ENCODE results near the gene INO80E. TPM values are rescaled to one million over a fixed set of nuclear protein-coding genes. Genes with fewer than 3 reads are reported as not detected.

The INO80E gene
- total RNA-seq, 1 experiment from 2014 or later = 89.8 TPM

GRCh38 chr16:30018731-30019158 is 22.7 kb downstream of the INO80E start (continued):
- TF ChIP-seq CBX3 (IDR thresholded peaks at IDR 0.05; ENCODE audit: low read depth) = no peak
- no peak for TF ChIP-seq POLR2A (IDR thresholded peaks at IDR 0.05; ENCODE audit: borderline replicate concordance, extremely low read depth, insufficient read depth, insufficient read length)
- no peak for TF ChIP-seq ZBTB33 (IDR thresholded peaks at IDR 0.05; ENCODE audit: extremely low read depth, insufficient replicate concordance, low read length)

GRCh38 chr16:30022887-30023286 is 26.8 kb downstream of the INO80E start, which contains the start of gene C16orf92:
TSS of gene C16orf92 (plus strand) at chr16:30023198. CDS start at chr16:30023341, 143 bp downstream.
- Histone ChIP-seq H3K4me3 (replicated peaks in 1 of 2; ENCODE audit: low read depth in 1 of 2, low read length in 2 of 2) (no peak within 1 kb of the TSS), H3K9me2 (ENCODE audit: insufficient read depth) (no peaks in the 10 kb centered on the region), H3K27ac (ENCODE audit: low read depth, low read length) (no peak within 1 kb of the TSS), H3K4me1 (ENCODE audit: control insufficient read depth in 1 of 2, insufficient read depth in 2 of 2, low read length in 2 of 2) (peaks cover 0 to 18% of the 10 kb centered on the region in 2 experiments; a peak in 3 of 4 replicates), H2AFZ (ENCODE audit: low read depth, low read length, poor library complexity, severe bottlenecking) (no peak within 1 kb of the TSS), H3K9me3 (ENCODE audit: control insufficient read depth in 1 of 2, insufficient read depth in 1 of 2, low read depth in 1 of 2, low read length in 2 of 2) (no peaks in the 10 kb centered on the region), H4K20me1 (ENCODE audit: insufficient read depth) (no peaks in the 10 kb centered on the region), H3K4me2 (ENCODE audit: low read length) (peak within 1 kb of the TSS; percentile 85; the same call in 1 of the 2 replicates), H3K36me3 (ENCODE audit: control insufficient read depth in 1 of 2, insufficient read depth in 2 of 2, low read length in 2 of 2) (no peaks in the 10 kb centered on the region), H3K27me3 (ENCODE audit: insufficient read depth, low read length) (no peaks in the 10 kb centered on the region), H3K9ac (ENCODE audit: low read length) (no peak within 1 kb of the TSS), H3K79me2 (ENCODE audit: insufficient read depth, low read length) (no peaks in the 10 kb centered on the region)
- ChIA-PET POLR2A (no interaction called here), RAD21 (ENCODE audit: low non-redundant PET in 1 of 2, low total read pairs in 2 of 2, uncharacterized antibody in 2 of 2, unreplicated experiment in 2 of 2) (no interaction called here), CTCF (no interaction called here)
- no peak for TF ChIP-seq RAD21 (IDR thresholded peaks at IDR 0.05; ENCODE audit: low read depth)
- no peak for TF ChIP-seq EZH2phosphoT487 (IDR thresholded peaks at IDR 0.05; ENCODE audit: borderline replicate concordance)
- ATAC-seq (no peak), DNase-seq (ENCODE audit: low read depth, low spot score) (no peak)
- intact Hi-C loops (cut with micrococcal nuclease) = loop anchor here (10.0 kb wide), 1 partner anchor 908 kb away; no protein-coding TSS in a partner anchor
- BruUV-seq (replicated peaks) = no TSS peak

GRCh38 chr16:30023586-30023985 is 27.5 kb downstream of the INO80E start:
- no peak overlapping the region for H3K4me3 ChIP-seq (replicated peaks in 1 of 2; ENCODE audit: low read depth in 1 of 2, low read length in 2 of 2)
- H3K9ac ChIP-seq (ENCODE audit: low read length) = no peak overlapping the region
- no TSS peak for BruUV-seq (replicated peaks)
- H3K27me3 ChIP-seq (ENCODE audit: insufficient read depth, low read length) = no peaks in the 10 kb centered on the region
- H3K9me2 ChIP-seq (ENCODE audit: insufficient read depth) = no peaks in the 10 kb centered on the region
- H3K27ac ChIP-seq (ENCODE audit: low read depth, low read length) = no peak overlapping the region
- no peak overlapping the region for H2AFZ ChIP-seq (ENCODE audit: low read depth, low read length, poor library complexity, severe bottlenecking)
- no peak for DNase-seq (ENCODE audit: low read depth, low spot score)
- ChIA-PET POLR2A (no interaction called here), RAD21 (ENCODE audit: low non-redundant PET in 1 of 2, low total read pairs in 2 of 2, uncharacterized antibody in 2 of 2, unreplicated experiment in 2 of 2) (no interaction called here), CTCF (no interaction called here)
- no peaks in the 10 kb centered on the region for H3K36me3 ChIP-seq (ENCODE audit: control insufficient read depth in 1 of 2, insufficient read depth in 2 of 2, low read length in 2 of 2)
- intact Hi-C loops (cut with micrococcal nuclease) = loop anchor here (10.0 kb wide), 1 partner anchor 909 kb away; no protein-coding TSS in a partner anchor
- H3K4me2 ChIP-seq (ENCODE audit: low read length) = no peak overlapping the region
- H3K4me1 ChIP-seq (ENCODE audit: control insufficient read depth in 1 of 2, insufficient read depth in 2 of 2, low read length in 2 of 2) = peaks cover 0 to 18% of the 10 kb centered on the region in 2 experiments; a peak in 3 of 4 replicates
- no peaks in the 10 kb centered on the region for H4K20me1 ChIP-seq (ENCODE audit: insufficient read depth)
- no peaks in the 10 kb centered on the region for H3K9me3 ChIP-seq (ENCODE audit: control insufficient read depth in 1 of 2, insufficient read depth in 1 of 2, low read depth in 1 of 2, low read length in 2 of 2)
- H3K79me2 ChIP-seq (ENCODE audit: insufficient read depth, low read length) = no peaks in the 10 kb centered on the region
- no peak for ATAC-seq
- TF ChIP-seq SIN3A (IDR thresholded peaks at IDR 0.05; ENCODE audit: low read depth) = no peak
- TF ChIP-seq POLR2AphosphoS5 (IDR thresholded peaks at IDR 0.05; ENCODE audit: low read depth, low read length) = no peak
- no peak for TF ChIP-seq MAX (IDR thresholded peaks at IDR 0.05)
- TF ChIP-seq ZFX (IDR thresholded peaks at IDR 0.05) = no peak
- TF ChIP-seq SRF (IDR thresholded peaks at IDR 0.05; ENCODE audit: low read depth) = no peak
- TF ChIP-seq EZH2 (IDR thresholded peaks at IDR 0.05) = no peak
- no peak for TF ChIP-seq FOSL1 (IDR thresholded peaks at IDR 0.05; ENCODE audit: low read depth)
- no peak for TF ChIP-seq CTCF (IDR thresholded peaks at IDR 0.05 in 2 of 3, conservative IDR thresholded peaks at IDR 0.05 in 1 of 3; ENCODE audit: borderline replicate concordance in 1 of 3, insufficient read depth in 1 of 3, low read depth in 2 of 3, low read length in 2 of 3)
- TF ChIP-seq ATF3 (IDR thresholded peaks at IDR 0.05) = no peak
- no peak for TF ChIP-seq CEBPB (IDR thresholded peaks at IDR 0.05; ENCODE audit: low read depth)
- no peak for TF ChIP-seq EGR1 (IDR thresholded peaks at IDR 0.05; ENCODE audit: low read depth)
- no peak for TF ChIP-seq EZH2phosphoT487 (IDR thresholded peaks at IDR 0.05; ENCODE audit: borderline replicate concordance)

Data from HCT116 (cell line).